GM06990 (cell line): ENCODE data around the gene CYP8B1.

Experiments used
- DNase-seq: peaks from one replicate; pipeline ENCODE4 v3.0.0-alpha.2; 2011; ENCODE audit not compliant: insufficient read length; ENCODE audit errors: extremely low read depth
- H3K27me3 ChIP-seq: replicated peaks from 2 replicates; pipeline ENCODE4 v1.6.0; 2011; ENCODE audit warnings: low read length; ENCODE audit not compliant: control insufficient read depth, insufficient read depth
- H3K36me3 ChIP-seq: 2 replicates; pipeline ENCODE4 v1.5.1; 2011; ENCODE audit warnings: low read length; ENCODE audit not compliant: control insufficient read depth, insufficient read depth
- H3K4me3 ChIP-seq: replicated peaks from 2 replicates; pipeline ENCODE4 v1.5.1; 2011; ENCODE audit warnings: low read depth, mild to moderate bottlenecking, control low read depth, low read length
- TF ChIP-seq, protein P1 (sequence below): IDR thresholded peaks from 2 replicates; pipeline ENCODE4 v1.5.1; 2011; ENCODE audit warnings: low read length, control low read depth, mild to moderate bottlenecking, inconsistent platforms; ENCODE audit not compliant: insufficient read depth, poor library complexity, severe bottlenecking

Gene CYP8B1

DNA sequence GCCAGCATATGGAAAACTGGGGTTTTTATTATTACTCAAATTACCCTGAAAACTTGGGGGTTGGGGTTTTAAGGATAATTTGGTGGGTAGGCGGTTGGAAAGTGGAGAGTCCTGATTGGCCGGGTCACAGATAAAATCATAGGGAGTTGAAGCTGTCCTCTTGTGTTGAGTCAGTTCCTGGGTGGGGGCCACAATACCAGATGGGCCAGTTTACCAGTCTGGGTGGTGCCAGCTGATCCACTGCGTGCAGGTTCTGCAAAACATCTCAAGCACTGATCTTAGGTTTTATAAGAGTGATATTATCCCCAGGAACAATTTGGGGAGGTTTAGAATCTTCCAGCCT, 25.4 kb upstream of the CYP8B1 start:
- Histone ChIP-seq H3K27me3 (peaks cover 2% of the 10 kb centered on the region; the same call in 1 of the 2 replicates), H3K36me3 (no peaks in the 10 kb centered on the region), H3K4me3 (no peak overlapping the region)
- TF ChIP-seq, protein P1, sequence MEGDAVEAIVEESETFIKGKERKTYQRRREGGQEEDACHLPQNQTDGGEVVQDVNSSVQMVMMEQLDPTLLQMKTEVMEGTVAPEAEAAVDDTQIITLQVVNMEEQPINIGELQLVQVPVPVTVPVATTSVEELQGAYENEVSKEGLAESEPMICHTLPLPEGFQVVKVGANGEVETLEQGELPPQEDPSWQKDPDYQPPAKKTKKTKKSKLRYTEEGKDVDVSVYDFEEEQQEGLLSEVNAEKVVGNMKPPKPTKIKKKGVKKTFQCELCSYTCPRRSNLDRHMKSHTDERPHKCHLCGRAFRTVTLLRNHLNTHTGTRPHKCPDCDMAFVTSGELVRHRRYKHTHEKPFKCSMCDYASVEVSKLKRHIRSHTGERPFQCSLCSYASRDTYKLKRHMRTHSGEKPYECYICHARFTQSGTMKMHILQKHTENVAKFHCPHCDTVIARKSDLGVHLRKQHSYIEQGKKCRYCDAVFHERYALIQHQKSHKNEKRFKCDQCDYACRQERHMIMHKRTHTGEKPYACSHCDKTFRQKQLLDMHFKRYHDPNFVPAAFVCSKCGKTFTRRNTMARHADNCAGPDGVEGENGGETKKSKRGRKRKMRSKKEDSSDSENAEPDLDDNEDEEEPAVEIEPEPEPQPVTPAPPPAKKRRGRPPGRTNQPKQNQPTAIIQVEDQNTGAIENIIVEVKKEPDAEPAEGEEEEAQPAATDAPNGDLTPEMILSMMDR, result no peak
- no peak for DNase-seq

DNA sequence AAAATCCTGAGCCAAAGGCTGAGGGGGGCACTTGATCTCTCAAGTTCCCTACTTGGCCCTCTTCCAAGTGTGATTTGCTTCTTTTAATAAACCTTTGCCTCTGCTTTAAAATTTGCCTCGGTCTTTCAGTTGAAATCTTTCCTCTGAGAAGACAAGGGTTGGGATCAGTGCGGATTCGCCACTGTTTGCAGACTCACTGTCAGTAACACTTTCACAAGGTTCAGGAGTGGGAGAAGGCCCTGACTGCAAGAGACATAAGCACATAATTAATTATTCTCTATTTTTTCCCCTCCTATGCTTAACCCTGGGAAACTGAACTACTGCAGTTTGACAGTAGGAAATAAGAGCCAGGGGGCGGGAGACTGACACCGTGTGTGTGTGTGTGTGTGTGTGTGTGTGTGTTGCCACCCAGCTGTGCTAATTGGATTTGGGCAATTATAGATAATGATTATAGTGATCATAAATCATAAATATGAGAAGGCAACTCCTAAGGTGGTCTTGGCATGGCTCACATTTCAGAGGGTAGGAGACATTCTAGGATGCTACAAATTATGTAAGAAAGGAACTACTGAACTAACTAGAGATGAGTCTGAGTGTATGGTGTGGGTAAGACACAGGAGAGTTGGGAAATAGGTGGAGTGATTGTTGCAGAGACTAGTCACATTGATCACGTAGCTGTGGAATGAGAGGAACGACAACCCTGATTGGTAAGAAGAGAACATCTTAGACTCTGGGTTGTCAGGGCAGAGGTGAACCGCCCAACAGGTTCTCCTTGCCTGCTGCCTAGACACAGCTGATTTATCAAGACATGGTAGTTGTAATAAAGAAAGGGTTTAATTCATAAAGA, 24.8 kb upstream of the CYP8B1 start:
- Histone ChIP-seq H3K4me3 (no peak overlapping the region), H3K27me3 (no peaks in the 10 kb centered on the region), H3K36me3 (no peaks in the 10 kb centered on the region)
- TF ChIP-seq, protein P1, result no peak
- no peak for DNase-seq

GRCh38 chr3:42898896-42899675, 23.4 kb upstream of the CYP8B1 start:
- Histone ChIP-seq H3K27me3 (no peaks in the 10 kb centered on the region), H3K4me3 (no peak overlapping the region), H3K36me3 (no peaks in the 10 kb centered on the region)
- TF ChIP-seq, protein P1, result peak; percentile 13
- DNase-seq, result no peak

DNA sequence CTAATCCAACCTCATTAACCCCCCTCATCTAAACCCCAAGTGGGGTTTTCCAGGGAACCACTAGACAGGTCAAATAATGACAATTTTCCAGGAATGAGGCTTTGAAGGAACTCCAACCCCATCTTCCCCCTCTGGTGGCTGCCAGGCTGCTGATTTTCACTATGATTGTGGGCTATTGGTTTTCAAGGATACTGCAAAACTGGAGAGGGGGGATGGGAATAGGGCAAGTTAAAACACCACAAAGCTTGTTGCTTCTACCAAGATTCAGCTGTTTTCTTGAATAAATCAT, 19.8 kb upstream of the CYP8B1 start:
- TF ChIP-seq, protein P1, result no peak
- Histone ChIP-seq H3K36me3 (no peaks in the 10 kb centered on the region), H3K4me3 (no peak overlapping the region), H3K27me3 (no peaks in the 10 kb centered on the region)
- DNase-seq, result no peak

GRCh38 chr3:42894698-42895579, 19.3 kb upstream of the CYP8B1 start:
- Histone ChIP-seq H3K27me3 (no peaks in the 10 kb centered on the region), H3K4me3 (no peak overlapping the region), H3K36me3 (no peaks in the 10 kb centered on the region)
- TF ChIP-seq, protein P1, result no peak
- no peak for DNase-seq
